Measurements from ENCODE around the gene MOCOS.

The MOCOS gene

GRCh38 chr18:36177913-36178312 is 9.4 kb upstream of the MOCOS start:
- DNase-seq (ENCODE audit: low read depth, low spot score), result no peak

GRCh38 chr18:36179562-36180355 is 7.5 kb upstream of the MOCOS start:
- no peak for DNase-seq (ENCODE audit: low read depth, low spot score)

- DNase-seq (ENCODE audit: low read depth, low spot score), result no peak
These were observed 5.9 kb upstream of the MOCOS start for GRCh38 chr18:36181441-36181840.

GRCh38 chr18:36181898-36182506 is 5.3 kb upstream of the MOCOS start:
- DNase-seq (ENCODE audit: low read depth, low spot score), result no peak

GRCh38 chr18:36183033-36183432 is 4.3 kb upstream of the MOCOS start:
- DNase-seq (ENCODE audit: low read depth, low spot score), result no peak

- no peak for DNase-seq (ENCODE audit: low read depth, low spot score)
These were observed 3.3 kb upstream of the MOCOS start for GRCh38 chr18:36183987-36184386.

GRCh38 chr18:36185157-36185556 is 2.1 kb upstream of the MOCOS start:
- no peak for DNase-seq (ENCODE audit: low read depth, low spot score)

GRCh38 chr18:36185901-36186460 is 1.3 kb upstream of the MOCOS start:
- DNase-seq (ENCODE audit: low read depth, low spot score), result no peak

- DNase-seq (ENCODE audit: low read depth, low spot score), result no peak
These were observed 670 bp upstream of the MOCOS start for GRCh38 chr18:36186461-36187192.

GRCh38 chr18:36187826-36188721 is 777 bp downstream of the MOCOS start:
- no peak for DNase-seq (ENCODE audit: low read depth, low spot score)

- no peak for DNase-seq (ENCODE audit: low read depth, low spot score)
These were observed 1.6 kb downstream of the MOCOS start for GRCh38 chr18:36188916-36189315.

- DNase-seq (ENCODE audit: low read depth, low spot score), result no peak
These were observed 2.2 kb downstream of the MOCOS start for GRCh38 chr18:36189486-36189885.

- no peak for DNase-seq (ENCODE audit: low read depth, low spot score)
These were observed 4.0 kb downstream of the MOCOS start for GRCh38 chr18:36191286-36191685.

GRCh38 chr18:36191711-36192110 is 4.4 kb downstream of the MOCOS start:
- no peak for DNase-seq (ENCODE audit: low read depth, low spot score)

- DNase-seq (ENCODE audit: low read depth, low spot score), result no peak
These were observed 7.5 kb downstream of the MOCOS start for GRCh38 chr18:36194600-36195315.

GRCh38 chr18:36195427-36196122 is 8.3 kb downstream of the MOCOS start:
- no peak for DNase-seq (ENCODE audit: low read depth, low spot score)

GRCh38 chr18:36196238-36196995 is 9.1 kb downstream of the MOCOS start:
- no peak for DNase-seq (ENCODE audit: low read depth, low spot score)

- DNase-seq (ENCODE audit: low read depth, low spot score), result no peak
These were observed 10.3 kb downstream of the MOCOS start for GRCh38 chr18:36197511-36198166.
